IMR-90 (cell line): ENCODE results near the gene ST14. TPM values are rescaled to one million over a fixed set of nuclear protein-coding genes. Genes with fewer than 3 reads are reported as not detected.
A peak's percentile ranks its signal among the peaks of the same experiment; 100 is the strongest.

Source experiments
- ATAC-seq: fragments of 200-7000 bp; cut with Tn5 transposase; 2 replicates; pipeline ENCODE4 v1.9.1; 2020; ENCODE audit warnings: low read depth, mild to moderate bottlenecking, moderate library complexity
- BruUV-seq: library from RNA; stranded (reverse); fragments of 400-500 nt; replicated peaks from 2 replicates; lab custom pipeline; 2021; lab: Mats Ljungman, UMichigan
- CTCF ChIA-PET: fragments of 300-600 bp; formaldehyde crosslinking; extraction: SDS; loops from one replicate; lab custom pipeline; 2021; ENCODE audit warnings: antibody characterized with exemption; lab: Yijun Ruan, JAX
- POLR2A ChIA-PET: fragments of 300-600 bp; sonication (Branson Sonifier 250); formaldehyde crosslinking; loops from one replicate; lab custom pipeline; 2022; ENCODE audit warnings: antibody characterized with exemption; ENCODE audit not compliant: unreplicated experiment; lab: Charles Lee
- DNase-seq: peaks from one replicate; pipeline ENCODE4 v3.0.0; 2013
- H2AFZ ChIP-seq: replicated peaks from 2 replicates; pipeline ENCODE3; 2013; ENCODE audit warnings: low read length, mild to moderate bottlenecking; ENCODE audit not compliant: poor library complexity
- H2AK5ac ChIP-seq: 2 replicates; pipeline ENCODE4 v1.6.1; 2013; ENCODE audit warnings: low read depth, low read length, inconsistent platforms
- H2AK9ac ChIP-seq: replicated peaks from 2 replicates; pipeline ENCODE3; 2013; ENCODE audit warnings: mild to moderate bottlenecking, low read depth, low read length, moderate library complexity; ENCODE audit not compliant: poor library complexity
- H2BK120ac ChIP-seq: 2 replicates; pipeline ENCODE4 v1.6.1; 2013; ENCODE audit warnings: low read depth, low read length, inconsistent platforms
- H2BK15ac ChIP-seq: 3 replicates; pipeline ENCODE4 v1.6.1; 2013; ENCODE audit warnings: low read depth, low read length, inconsistent platforms
- H2BK20ac ChIP-seq: 2 replicates; pipeline ENCODE4 v1.6.1; 2013; ENCODE audit warnings: low read depth, mild to moderate bottlenecking, inconsistent platforms, low read length, moderate library complexity
- H2BK5ac ChIP-seq: 2 replicates; pipeline ENCODE4 v1.6.1; 2013; ENCODE audit warnings: mild to moderate bottlenecking, low read depth, low read length, inconsistent platforms; ENCODE audit not compliant: poor library complexity, severe bottlenecking
- H3K14ac ChIP-seq: replicated peaks from 2 replicates; pipeline ENCODE4 v1.6.1; 2013; ENCODE audit warnings: low read depth, low read length, inconsistent platforms
- H3K18ac ChIP-seq: 2 replicates; pipeline ENCODE4 v1.6.1; 2013; ENCODE audit warnings: low read depth, low read length, control low read depth
- H3K23ac ChIP-seq: 2 replicates; pipeline ENCODE4 v1.6.1; 2013; ENCODE audit warnings: low read depth, low read length, inconsistent platforms
- H3K27ac ChIP-seq: 2 replicates; pipeline ENCODE4 v1.5.1; 2013; ENCODE audit warnings: mild to moderate bottlenecking, control low read depth, low read length; ENCODE audit not compliant: insufficient read depth
- H3K27me3 ChIP-seq: 2 replicates; pipeline ENCODE4 v1.6.1; 2013; ENCODE audit warnings: low read length; ENCODE audit not compliant: control insufficient read depth, insufficient read depth
- H3K36me3 ChIP-seq: 2 replicates; pipeline ENCODE4 v1.6.1; 2013; ENCODE audit warnings: low read length, mixed read lengths; ENCODE audit not compliant: control insufficient read depth, insufficient read depth
- H3K4ac ChIP-seq: 2 replicates; pipeline ENCODE4 v1.6.1; 2013; ENCODE audit warnings: low read depth, low read length, inconsistent platforms
- H3K4me1 ChIP-seq: 2 replicates; pipeline ENCODE4 v1.6.1; 2013; ENCODE audit warnings: low read length, mixed read lengths; ENCODE audit not compliant: control insufficient read depth, insufficient read depth
- H3K4me2 ChIP-seq: 2 replicates; pipeline ENCODE4 v1.6.1; 2013; ENCODE audit warnings: low read depth, mild to moderate bottlenecking, control low read depth, low read length, moderate library complexity
- H3K4me3 ChIP-seq: 2 replicates; pipeline ENCODE4 v1.5.1; 2013; ENCODE audit warnings: low read depth, mild to moderate bottlenecking, control low read depth, low read length, moderate library complexity; ENCODE audit not compliant: insufficient read depth
- H3K56ac ChIP-seq: 2 replicates; pipeline ENCODE4 v1.6.1; 2013; ENCODE audit warnings: low read length, inconsistent platforms; ENCODE audit not compliant: insufficient read depth; ENCODE audit errors: extremely low read depth
- H3K79me1 ChIP-seq, 2 experiments: 2 replicates each; pipeline ENCODE4 v1.6.1; 2013; ENCODE audit warnings: low read length in 2 of 2, inconsistent platforms in 1 of 2, low read depth in 1 of 2
- H3K9ac ChIP-seq: 2 replicates; pipeline ENCODE4 v1.6.1; 2013; ENCODE audit warnings: low read depth, low read length, control low read depth
- H3K9me1 ChIP-seq: 2 replicates; pipeline ENCODE4 v1.6.1; 2013; ENCODE audit warnings: low read length, inconsistent platforms; ENCODE audit not compliant: insufficient read depth
- H3K9me3 ChIP-seq: 2 replicates; pipeline ENCODE4 v1.6.1; 2013; ENCODE audit warnings: low read length; ENCODE audit not compliant: control insufficient read depth, insufficient read depth
- H4K20me1 ChIP-seq: 2 replicates; pipeline ENCODE4 v1.6.1; 2013; ENCODE audit warnings: low read length, inconsistent platforms; ENCODE audit not compliant: insufficient read depth
- H4K5ac ChIP-seq: 2 replicates; pipeline ENCODE4 v1.6.1; 2013; ENCODE audit warnings: mild to moderate bottlenecking, low read depth, low read length, control low read depth
- H4K8ac ChIP-seq, 2 experiments: 2 replicates each; pipeline ENCODE4 v1.6.1; 2013; ENCODE audit warnings: low read depth in 2 of 2, low read length in 2 of 2, control low read depth in 1 of 2, inconsistent platforms in 1 of 2
- H4K91ac ChIP-seq: 2 replicates; pipeline ENCODE4 v1.6.1; 2013; ENCODE audit warnings: low read depth, low read length, inconsistent platforms; ENCODE audit not compliant: insufficient read depth
- ELK1 ChIP-seq: fragments of 150-350 bp; IDR thresholded peaks from 2 replicates; pipeline ENCODE4 v1.6.1; 2016; ENCODE audit warnings: low read depth, mild to moderate bottlenecking, low read length, moderate library complexity, borderline replicate concordance
- WGBS, 2 experiments: methylation state at CpG; one replicate each; pipeline versions ENCODE4 v1.1.5 to v1.1.7; 2013; ENCODE audit warnings: missing lambda C conversion rate in 2 of 2; ENCODE audit not compliant: insufficient read length in 1 of 2; ENCODE audit errors: extremely low coverage in 2 of 2; 5-methylcytosine and 5-hydroxymethylcytosine counted together
- dilution Hi-C: fragments of 300-500 bp; cut with HindIII; formaldehyde crosslinking; loops from one replicate; pipeline ENCODE4 v1.14.3; 2018; ENCODE audit warnings: low sequenced_read_pairs; ENCODE audit not compliant: unreplicated experiment
- in situ Hi-C: fragments of 300-500 bp; cut with MboI; formaldehyde crosslinking; loops from 3 replicates; pipeline ENCODE4 v1.14.3; 2019; ENCODE audit warnings: low sequenced_read_pairs, inconsistent platforms, mixed read lengths
- intact Hi-C: fragments of 100-400 bp; cut with micrococcal nuclease; formaldehyde crosslinking; loops from 2 replicates; pipeline ENCODE4 v1.10.0; 2022
- polyA plus RNA-seq, 3 experiments: library from polyadenylated mRNA; depleted of rRNA; stranded (reverse); fragments of >200 nt; gene quantifications; 2 replicates each; pipeline ENCODE4 v1.2.3, GENCODE V29; 2012; ENCODE audit warnings: low replicate concordance in 1 of 3
- total RNA-seq: library from RNA; depleted of rRNA; stranded (reverse); fragments of >200 nt; gene quantifications from 2 replicates; pipeline ENCODE4 v1.2.3, GENCODE V29; 2012

ST14 gene
- total and polyA plus RNA-seq, 2 of the 4 experiments (the other 2 are of a cell fraction), result not detected

GRCh38 chr11:130156108-130157022 is 3.2 kb upstream of the ST14 start:
- H2AK5ac ChIP-seq, result no peak overlapping the region
- no CpG with 5 or more reads among the region's 11 CpGs for WGBS, 2 experiments
- no peak for DNase-seq
- H3K9ac ChIP-seq, result no peak overlapping the region
- H2BK20ac ChIP-seq, result no peak overlapping the region
- in situ Hi-C loops (no loop called here), dilution Hi-C loops (no loop called here), intact Hi-C loops (no loop called here)
- no TSS peak for BruUV-seq
- H2AFZ ChIP-seq, result no peak overlapping the region
- no peak overlapping the region for H3K4me2 ChIP-seq
- peak; percentile 19; the same call in 1 of the 2 replicates for ATAC-seq
- H2AK9ac ChIP-seq, result no peak overlapping the region
- H3K4ac ChIP-seq, result no peak overlapping the region
- no peak overlapping the region for H4K91ac ChIP-seq
- H4K20me1 ChIP-seq, result no peaks in the 10 kb centered on the region
- ChIA-PET POLR2A (no interaction called here), CTCF (no interaction called here)
- no peak overlapping the region for H3K56ac ChIP-seq
- H3K4me3 ChIP-seq, result no peak overlapping the region
- no peak overlapping the region for H4K5ac ChIP-seq
- peaks cover 40% of the 10 kb centered on the region for H3K27me3 ChIP-seq
- no peak for TF ChIP-seq ELK1
- no peaks in the 10 kb centered on the region for H3K9me3 ChIP-seq
- H2BK15ac ChIP-seq, result no peak overlapping the region
- no peaks in the 10 kb centered on the region; the same call in 1 of the 2 replicates for H3K4me1 ChIP-seq
- peaks cover 3% of the 10 kb centered on the region; the same call in 1 of the 2 replicates for H3K9me1 ChIP-seq
- H3K14ac ChIP-seq, result no peak overlapping the region
- H2BK120ac ChIP-seq, result no peak overlapping the region
- no peak overlapping the region for H2BK5ac ChIP-seq
- no peak overlapping the region for H4K8ac ChIP-seq
- no peak overlapping the region for H3K18ac ChIP-seq
- no peaks in the 10 kb centered on the region for H3K36me3 ChIP-seq
- no peak overlapping the region for H3K27ac ChIP-seq
- H3K23ac ChIP-seq, result no peak overlapping the region
- H3K79me1 ChIP-seq, result no peaks in the 10 kb centered on the region
